NCI-H2171 (cell line): Measurements from ENCODE around the gene SLC17A7.
A peak's percentile ranks its signal among the peaks of the same experiment; 100 is the strongest.

ENCODE experiments used
- DNase-seq: peaks from one replicate; lab custom pipeline; 2025; lab: John Stamatoyannopoulos, UW

SLC17A7 gene

DNA sequence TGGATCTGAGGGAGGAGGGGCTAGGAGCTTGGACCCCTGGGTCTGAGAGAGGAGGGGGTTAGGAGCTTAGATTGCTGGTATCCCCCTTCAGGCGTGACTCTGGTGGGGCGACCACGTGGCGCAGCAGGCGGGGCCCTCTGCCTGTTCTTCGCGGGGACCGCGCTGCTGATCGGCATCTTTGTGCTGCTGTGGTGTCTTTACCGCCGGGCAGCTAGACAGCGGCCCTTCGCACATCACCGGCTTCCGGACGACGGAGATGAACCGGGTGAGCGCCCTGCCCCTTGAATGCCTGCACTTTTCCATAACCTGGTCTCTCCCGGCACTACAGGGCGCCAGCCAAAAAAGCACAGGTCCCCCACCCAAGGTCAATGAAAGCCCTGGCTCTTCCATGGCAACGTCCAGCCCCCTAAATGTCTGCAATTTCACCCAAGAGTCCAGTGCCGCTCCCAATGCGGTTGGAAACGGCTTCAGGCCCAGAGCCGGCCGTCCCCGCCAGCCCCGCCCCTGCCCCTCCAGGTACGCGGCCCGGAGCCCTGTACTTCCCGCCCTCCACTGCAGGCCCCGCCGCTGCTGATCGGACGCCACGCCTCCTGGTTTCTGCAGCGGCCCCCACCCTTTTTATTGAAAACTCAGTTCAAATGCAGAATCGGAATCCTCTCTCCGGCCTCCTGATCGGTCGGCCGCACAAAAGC, 13.3 kb downstream of the SLC17A7 start:
- DNase-seq = peak; percentile 60

- DNase-seq = no peak
Observed at GRCh38 chr19:49427339-49427738, 14.0 kb downstream of the SLC17A7 start.

DNA sequence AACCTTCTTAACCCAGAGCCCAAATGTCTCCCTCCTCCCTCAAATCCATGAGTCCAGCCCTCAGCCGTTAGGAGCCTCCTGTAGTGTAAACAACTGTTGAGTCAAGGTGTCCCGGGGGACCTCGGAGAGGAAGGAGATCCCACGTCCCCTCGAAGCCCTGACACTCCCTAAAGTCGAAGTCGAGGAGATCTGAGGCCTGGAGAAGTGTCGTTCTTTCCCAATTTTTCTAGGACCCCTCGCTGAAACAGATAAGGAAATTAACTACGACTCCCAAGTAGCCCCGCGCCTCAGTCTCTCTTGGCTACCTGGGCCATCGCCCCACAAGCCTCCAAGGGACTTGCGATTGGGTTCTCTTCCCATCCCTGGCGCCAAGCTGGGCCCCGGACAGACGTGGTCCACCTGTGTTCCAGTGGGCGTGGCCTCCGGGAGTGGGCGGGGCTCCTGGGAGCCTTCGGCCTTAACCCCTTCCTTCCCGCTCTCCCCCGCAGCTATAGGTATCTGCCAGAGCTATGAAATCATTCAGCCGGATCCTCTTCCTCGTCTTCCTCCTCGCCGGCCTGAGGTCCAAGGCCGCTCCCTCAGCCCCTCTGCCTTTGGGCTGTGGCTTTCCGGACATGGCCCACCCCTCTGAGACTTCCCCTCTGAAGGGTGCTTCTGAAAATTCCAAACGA, 15.3 kb downstream of the SLC17A7 start:
- peak; percentile 78 for DNase-seq

DNA sequence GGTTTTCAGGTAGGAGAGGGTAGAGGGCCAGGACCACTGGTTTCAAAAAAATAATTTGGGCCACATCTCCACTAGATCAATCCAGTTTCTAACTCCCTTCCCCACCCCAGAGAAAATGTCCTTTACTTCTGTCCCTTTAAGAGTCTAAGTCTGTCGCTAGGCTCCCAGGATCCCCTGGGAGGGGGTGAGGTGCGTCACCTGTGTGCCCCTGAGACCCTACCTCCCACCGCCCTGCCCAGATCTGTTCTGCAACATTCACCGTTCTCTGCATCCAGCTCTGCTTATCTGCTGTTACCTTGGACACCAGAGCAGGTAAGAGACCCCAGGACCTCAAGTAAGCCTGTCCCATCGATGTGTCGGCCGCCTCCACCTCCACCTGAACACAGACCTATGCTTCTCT, 16.1 kb downstream of the SLC17A7 start, which contains the start of gene GFY:
GFY (plus strand) TSS at position 211 of the 400 bp plus-strand sequence. CDS start 1,043 bp downstream, outside the sequence.
- no peak for DNase-seq

DNA sequence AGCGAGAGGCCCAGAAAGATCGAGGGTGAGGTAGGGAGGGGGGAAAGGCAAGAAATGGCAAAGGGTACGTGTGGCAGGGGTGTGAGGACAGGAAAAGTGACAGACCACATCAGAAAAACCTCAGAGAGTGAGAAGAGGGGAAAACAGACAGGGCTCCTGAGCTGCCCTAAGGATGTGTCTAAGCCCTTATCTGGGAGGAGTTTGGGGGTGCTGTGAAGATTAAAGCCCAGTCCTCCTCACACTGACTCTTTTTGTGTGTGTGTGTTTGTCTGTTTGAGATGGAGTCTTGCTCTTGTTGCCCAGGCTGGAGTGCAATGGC, 17.4 kb downstream of the SLC17A7 start:
- no peak for DNase-seq

DNA sequence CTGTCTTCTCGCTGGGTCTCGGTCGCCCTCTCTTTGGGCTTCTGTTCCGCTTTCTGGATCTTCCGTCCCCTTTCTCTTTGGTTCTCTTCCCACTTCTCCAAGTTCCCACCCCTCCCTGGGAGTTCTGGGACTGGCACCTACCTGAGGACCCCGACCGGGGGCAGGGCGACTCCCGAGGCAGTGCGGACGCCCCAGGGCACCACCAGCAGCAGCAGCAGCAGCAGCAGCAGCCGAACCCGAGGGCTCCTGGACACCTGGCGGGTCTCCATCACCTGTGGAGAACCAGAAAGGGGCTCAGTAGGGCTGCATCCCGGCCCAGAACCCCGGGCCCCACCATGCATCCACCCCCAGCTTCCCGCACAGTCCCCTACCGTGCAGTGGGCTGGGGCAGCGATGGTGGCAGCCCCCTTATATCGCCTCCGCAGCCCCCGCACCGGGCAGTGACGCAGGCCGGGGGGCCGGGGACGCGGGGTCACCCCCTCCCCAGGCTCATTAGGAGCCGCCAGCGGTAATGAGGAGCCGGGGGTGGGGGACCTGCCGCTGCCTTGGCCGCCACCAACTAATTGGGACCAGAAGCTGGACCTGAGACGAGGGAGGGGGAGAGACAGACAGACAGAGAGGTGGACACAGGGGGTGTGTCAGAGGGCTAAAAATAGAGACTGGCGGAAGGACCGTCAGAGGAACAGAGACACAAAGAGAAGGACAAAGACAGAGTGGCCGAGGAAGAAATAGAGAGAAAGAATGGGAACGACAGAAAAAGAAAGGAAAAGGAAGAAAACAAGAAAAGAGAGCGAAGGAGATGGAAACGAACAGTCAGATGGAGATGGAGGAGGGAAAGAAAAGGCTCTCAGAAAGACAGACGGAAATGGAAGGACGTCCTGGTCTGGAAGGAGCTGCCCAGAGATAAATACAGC, 18.0 kb downstream of the SLC17A7 start, which contains the start of gene PTH2:
PTH2 (minus strand) TSS at position 371 of the 914 bp plus-strand sequence; CDS start at position 269, 102 bp downstream.
- DNase-seq = no peak

- DNase-seq = no peak
Observed at GRCh38 chr19:49422407-49423070, 18.8 kb downstream of the SLC17A7 start.

DNA sequence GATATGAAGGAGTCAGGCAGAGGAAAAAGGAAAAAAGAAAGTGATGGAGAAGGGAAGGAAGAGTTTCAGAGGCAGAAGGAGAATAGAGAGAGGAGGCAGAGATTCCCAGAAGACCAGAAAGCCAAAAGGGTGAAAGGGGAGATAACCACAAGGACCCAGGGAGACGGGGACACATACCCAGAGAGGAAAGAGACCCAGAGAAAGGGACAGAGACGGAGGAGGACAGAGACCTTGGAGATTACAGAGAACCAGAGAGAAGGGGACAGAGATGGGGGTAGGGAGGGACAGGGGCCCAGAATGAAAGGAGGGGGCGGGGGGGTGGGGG, 19.5 kb downstream of the SLC17A7 start:
- DNase-seq = no peak

DNA sequence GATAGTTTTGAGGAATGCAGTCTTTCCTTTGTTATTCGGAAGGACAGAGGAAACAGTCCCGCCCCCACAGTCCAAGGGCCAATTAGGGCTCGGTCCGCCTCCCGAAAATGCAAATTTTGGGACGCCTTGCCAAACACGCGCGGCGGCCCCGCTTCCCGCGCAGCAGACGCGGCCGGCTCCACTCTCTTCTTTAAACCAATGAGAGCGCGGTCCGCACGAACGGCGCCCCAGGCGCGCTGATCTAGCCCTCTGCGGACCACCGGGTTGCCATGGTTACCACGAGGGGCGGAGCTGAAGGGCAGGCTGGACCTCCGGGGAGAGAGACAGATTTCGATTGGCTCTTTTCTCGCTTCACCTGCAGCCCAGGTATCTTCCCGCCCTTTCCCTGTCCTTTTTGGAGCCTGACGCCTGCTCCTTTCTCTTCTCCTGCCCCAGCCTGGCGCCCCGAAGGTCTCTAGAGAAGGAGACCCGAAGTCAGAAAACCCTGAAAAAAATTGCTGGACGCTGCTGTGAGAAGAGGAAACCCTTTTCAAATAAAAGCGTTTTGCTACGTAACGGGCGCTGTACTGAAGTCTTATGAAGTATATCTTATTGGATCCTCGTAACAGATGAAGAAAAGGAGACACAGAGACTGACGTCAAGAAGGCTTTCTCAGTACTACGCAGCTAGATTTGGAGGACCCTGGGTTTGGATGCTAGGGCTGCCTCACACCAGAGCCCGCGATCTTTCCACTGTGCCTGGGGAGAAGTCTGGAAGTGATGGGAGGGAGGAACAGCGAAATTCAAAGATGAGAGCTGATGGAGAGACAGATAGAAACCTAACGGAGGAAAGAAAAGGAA, 20.1 kb downstream of the SLC17A7 start:
- DNase-seq = no peak

GRCh38 chr19:49420227-49420626, 21.1 kb downstream of the SLC17A7 start:
- DNase-seq = no peak

DNA sequence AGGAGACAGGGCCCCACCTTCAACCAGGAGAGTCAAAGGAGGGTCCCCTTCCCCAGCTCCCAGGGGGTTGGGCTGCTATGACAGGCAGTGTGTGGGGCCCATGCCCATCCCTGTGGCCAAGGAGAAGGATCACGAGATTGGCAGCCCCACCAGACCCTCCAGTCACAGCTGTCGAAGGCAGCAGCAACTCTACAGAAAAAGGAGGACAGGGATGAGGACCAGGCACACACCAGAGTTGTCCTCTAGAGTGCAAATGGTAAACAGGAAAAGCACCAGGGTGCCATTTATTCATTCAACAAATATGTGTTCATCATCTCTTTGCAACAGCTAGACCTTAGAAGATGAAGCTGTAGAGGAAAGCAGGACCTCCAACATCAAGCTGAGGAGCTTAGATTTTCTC, 22.2 kb downstream of the SLC17A7 start:
- no peak for DNase-seq

GRCh38 chr19:49418511-49418910, 22.8 kb downstream of the SLC17A7 start:
- DNase-seq = no peak

DNA sequence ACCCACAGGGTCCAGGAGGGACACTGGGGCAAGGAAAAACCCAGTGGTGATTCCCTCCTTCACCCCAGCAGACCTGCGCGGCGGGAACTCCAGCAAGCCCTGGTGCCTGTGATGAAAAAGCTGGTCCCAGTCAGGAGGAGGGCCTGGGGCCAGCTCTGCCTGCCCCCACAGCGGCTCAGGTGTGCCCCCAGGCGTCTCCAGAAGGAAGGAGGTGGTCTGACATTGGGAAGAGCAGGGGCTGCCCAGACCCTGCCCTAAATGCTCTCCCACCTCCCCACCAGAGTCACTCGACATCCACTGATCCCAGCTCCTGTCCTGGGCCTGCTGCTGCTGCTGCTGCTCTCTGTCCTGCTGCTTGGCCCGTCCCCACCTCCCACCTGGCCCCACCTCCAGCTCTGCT, 24.2 kb downstream of the SLC17A7 start:
- no peak for DNase-seq

DNA sequence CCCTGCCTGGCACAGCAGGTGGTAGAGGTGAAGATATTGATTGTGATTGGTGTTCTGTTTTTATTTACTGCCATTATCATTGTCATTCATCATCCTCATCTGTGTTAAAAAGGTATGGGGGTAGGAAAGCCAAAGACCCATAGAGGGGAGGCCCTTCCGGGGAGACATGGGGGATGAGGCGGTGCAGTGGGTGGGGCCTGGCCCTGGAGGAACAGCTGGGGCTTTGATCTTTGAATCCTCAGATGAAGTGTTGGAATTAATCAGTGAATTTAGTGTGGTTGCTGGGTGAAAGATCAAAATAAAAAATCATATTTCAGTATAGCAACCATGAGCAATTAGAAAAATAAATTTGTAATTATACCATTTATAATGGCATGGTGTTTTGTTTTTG, 25.5 kb downstream of the SLC17A7 start:
- DNase-seq = no peak

DNA sequence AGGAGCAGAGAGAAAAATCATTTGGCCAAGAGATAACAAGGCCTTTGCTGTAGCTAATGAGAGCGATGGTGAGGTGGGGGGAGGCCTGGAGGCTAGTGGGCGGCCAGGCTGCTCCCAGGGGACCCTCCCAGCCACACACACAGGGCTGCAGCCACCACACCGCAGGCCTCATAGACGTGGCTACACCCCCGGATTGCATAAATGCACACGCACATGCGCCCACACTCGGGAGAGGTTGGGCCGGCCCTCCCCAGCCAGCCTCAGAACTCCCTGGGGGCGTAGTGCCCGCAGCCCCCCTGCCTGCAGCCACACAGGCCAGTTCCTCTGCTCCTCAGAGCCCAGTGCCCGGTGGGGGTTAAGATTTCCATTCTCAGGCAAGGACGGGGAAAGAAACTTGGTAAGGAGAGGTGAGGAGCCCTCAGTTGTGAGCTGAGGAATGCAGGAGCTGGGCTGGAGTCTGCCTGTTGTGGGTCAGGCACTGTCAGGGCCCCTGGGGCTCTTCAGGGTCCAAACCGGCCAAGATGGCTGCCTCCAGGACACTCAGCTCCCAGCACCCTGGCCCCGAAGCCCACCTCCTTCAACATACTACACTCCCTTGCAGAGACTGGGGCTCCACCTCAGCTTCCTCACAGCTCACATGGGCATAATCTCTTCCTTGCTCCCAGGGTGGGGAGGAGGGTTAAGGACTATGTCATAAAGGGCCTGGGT, 26.1 kb downstream of the SLC17A7 start:
- DNase-seq = no peak

GRCh38 chr19:49414256-49414655, 27.1 kb downstream of the SLC17A7 start:
- DNase-seq = no peak

GRCh38 chr19:49413348-49413747, 28.0 kb downstream of the SLC17A7 start:
- DNase-seq = no peak

DNA sequence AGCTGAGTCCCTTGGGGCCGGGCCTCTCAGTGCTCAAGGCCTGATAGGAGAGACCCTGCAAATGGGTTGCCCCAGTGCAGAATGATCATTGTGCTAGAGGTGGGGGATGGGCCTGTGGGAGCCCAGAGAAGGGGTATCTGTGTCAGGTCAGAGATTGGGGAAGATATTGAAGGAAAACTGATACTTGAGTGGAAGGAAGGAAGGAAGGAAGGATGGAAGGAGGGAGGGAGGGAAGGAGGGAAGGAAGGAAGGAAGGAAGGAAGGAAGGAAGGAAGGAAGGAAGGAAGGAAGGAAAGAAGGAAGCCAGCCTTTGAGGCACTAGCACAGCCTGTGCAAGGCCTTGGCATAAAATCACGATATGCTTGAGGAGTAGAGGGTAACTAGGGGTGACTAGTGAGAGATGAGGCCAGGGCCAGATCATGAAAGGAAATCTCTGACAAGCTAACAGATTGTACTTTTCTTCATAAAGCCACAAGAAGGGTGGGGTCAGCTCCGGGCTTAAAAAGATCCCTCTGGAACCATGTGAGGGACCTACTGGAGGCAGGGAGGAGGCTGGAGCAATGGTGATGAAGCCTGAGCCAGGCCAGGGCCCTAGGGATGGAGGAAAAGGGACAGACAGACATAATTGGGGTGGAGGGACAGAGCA, 29.5 kb downstream of the SLC17A7 start:
- DNase-seq = no peak

DNA sequence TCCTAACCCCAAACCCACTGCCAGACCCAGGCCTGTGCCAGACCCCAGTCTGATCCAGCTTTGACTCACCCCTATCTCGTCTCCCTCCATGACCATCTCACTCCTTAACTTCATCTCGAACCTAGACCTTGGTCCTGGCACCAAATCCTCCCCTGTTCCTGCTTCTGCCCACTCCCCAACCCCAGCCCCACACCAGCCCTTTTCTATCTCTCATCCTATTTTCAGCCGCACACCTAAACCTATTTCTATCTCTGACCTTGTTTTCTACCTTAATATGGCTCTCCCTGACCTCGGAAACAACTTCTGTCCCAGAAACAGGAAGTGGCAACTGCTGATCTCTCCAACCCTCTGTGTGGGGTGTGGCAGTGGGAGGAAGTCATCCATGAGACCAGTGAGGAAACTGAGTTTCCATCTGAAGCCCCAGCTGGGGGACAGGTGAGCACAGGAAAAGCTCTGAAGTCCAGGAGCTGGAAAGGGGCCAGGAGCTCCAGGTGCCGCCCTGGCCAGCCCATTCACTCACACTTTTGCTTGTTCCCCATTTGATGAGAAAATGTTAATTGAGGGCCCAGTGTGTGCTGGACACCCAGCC, 31.8 kb downstream of the SLC17A7 start:
- DNase-seq = no peak
